Natural killer cell treated with Interleukin-12 subunit alpha and Interleukin-12 subunit beta and Interleukin-15 and Interleukin-18, amount 100 ng/mL, for 72 hours (primary cell): ENCODE results near the gene METTL13. TPM values are rescaled to one million over a fixed set of nuclear protein-coding genes. Genes with fewer than 3 reads are reported as not detected.
A peak's percentile ranks its signal among the peaks of the same experiment; 100 is the strongest.

Experiments used
- ATAC-seq, 2 donors: fragments of 150-1000 bp; cut with Tn5 transposase in 1 of 2; sonication (Bioruptor Pico), chemical (Tn5 transposase) in 1 of 2; 2 replicates each; pipeline ENCODE4 v1.10.0; 2021
- DNase-seq: peaks from one replicate; pipeline ENCODE4 v3.0.0; 2022; ENCODE audit warnings: low spot score
- H3K27ac Mint-ChIP-seq, 2 donors: 1 replicate in 1 of 2; 2 replicates in 1 of 2; pipeline ENCODE4 v1.8.0; 2022; ENCODE audit warnings: mixed read lengths in 2 of 2, mild to moderate bottlenecking in 1 of 2, moderate library complexity in 1 of 2
- H3K27me3 Mint-ChIP-seq, 2 donors: 1 replicate in 1 of 2; 2 replicates in 1 of 2; pipeline ENCODE4 v1.8.0; 2022; ENCODE audit warnings: mixed read lengths in 2 of 2
- H3K36me3 Mint-ChIP-seq: one replicate; pipeline ENCODE4 v1.8.0; 2022; ENCODE audit warnings: mixed read lengths
- H3K4me1 Mint-ChIP-seq, 2 donors: 1 replicate in 1 of 2; 2 replicates in 1 of 2; pipeline ENCODE4 v1.8.0; 2022; ENCODE audit warnings: low read depth in 2 of 2, mixed read lengths in 2 of 2, mild to moderate bottlenecking in 1 of 2
- H3K4me3 Mint-ChIP-seq: one replicate; pipeline ENCODE4 v1.8.0; 2022; ENCODE audit warnings: mixed read lengths
- H3K9me3 Mint-ChIP-seq: 2 replicates; pipeline ENCODE4 v1.8.0; 2022; ENCODE audit warnings: mixed read lengths
- total RNA-seq, 2 donors: library from RNA; stranded (reverse); gene quantifications; one replicate each; pipeline ENCODE4 v1.2.3, GENCODE V29; 2022

Gene METTL13, protein sequence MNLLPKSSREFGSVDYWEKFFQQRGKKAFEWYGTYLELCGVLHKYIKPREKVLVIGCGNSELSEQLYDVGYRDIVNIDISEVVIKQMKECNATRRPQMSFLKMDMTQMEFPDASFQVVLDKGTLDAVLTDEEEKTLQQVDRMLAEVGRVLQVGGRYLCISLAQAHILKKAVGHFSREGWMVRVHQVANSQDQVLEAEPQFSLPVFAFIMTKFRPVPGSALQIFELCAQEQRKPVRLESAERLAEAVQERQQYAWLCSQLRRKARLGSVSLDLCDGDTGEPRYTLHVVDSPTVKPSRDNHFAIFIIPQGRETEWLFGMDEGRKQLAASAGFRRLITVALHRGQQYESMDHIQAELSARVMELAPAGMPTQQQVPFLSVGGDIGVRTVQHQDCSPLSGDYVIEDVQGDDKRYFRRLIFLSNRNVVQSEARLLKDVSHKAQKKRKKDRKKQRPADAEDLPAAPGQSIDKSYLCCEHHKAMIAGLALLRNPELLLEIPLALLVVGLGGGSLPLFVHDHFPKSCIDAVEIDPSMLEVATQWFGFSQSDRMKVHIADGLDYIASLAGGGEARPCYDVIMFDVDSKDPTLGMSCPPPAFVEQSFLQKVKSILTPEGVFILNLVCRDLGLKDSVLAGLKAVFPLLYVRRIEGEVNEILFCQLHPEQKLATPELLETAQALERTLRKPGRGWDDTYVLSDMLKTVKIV
- total RNA-seq, result 10 to 100 TPM; 40.5 to 69.8 TPM

DNA sequence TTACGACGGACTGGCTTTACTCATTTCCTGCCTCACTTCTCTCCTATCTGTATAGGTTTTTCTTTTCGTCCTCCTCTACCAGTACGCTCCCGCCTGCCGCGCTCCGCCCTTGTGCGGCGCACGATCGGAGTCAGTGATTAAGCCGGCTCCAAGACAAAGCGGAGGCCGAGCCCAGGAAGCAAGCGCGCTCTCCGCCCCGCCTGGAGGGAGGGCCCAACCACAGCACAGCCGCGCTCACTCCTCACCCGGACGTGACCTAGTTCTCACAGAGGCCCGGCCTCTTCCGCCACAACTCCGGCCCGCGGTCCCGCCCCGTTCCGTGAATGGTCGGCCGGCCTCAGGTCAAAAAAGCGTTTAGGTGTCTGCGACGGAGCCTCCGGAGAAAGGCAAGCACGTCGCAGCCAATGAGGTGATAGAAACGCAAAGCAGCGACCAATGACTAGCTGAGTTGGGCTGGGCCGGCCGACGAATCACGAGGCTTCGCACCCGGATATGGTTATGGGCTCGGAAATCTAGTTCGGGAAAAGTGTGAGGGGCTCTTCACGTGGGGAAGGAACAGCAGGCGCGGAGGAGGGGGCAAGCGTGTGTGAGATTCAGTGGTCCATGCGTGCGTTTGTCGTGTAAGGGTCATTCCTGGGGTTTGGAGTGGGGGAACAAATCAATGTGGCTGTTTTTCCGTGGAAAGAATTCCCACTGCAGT, at the start of gene METTL13:
Gene METTL13, plus strand, starts transcription at position 485 of the 700 bp plus-strand sequence. CDS start 308 bp downstream, outside the sequence.
- H3K27me3 Mint-ChIP-seq, result peaks cover 0 to 2% of the 10 kb centered on the region in 2 donors
- H3K4me1 Mint-ChIP-seq, result peaks cover 49 to 51% of the 10 kb centered on the region in 2 donors
- H3K27ac Mint-ChIP-seq, result peak within 1 kb of the TSS; percentile 92 to 98
- DNase-seq, result peak; percentile 99
- H3K36me3 Mint-ChIP-seq, result peaks cover 16% of the 10 kb centered on the region
- no peaks in the 10 kb centered on the region for H3K9me3 Mint-ChIP-seq
- ATAC-seq, result peak; percentile 99
- peak within 1 kb of the TSS; percentile 95 for H3K4me3 Mint-ChIP-seq

DNA sequence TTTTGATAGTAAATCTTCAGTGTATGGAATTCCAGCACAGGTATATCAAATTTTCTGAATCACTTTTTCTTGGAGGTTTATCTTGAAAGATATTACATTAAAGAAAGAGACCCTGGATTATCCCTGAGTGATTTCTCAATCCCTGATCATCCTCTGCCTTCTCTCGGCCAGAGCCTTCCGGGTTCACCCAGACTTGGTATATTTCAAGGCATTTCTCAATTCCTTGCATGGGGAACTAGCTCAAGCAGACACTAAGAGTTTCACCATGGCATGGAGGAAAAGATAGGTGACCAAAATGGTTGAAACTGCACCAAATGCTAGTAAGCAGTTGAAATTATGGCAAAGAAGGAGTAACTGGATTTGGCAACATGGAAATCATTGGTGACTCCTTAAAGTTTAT, 45.3 kb upstream of the METTL13 start:
- no peaks in the 10 kb centered on the region for H3K9me3 Mint-ChIP-seq
- DNase-seq (no peak), ATAC-seq (no peak)
- no peak overlapping the region for H3K27ac Mint-ChIP-seq
- H3K4me1 Mint-ChIP-seq, result peaks cover 30 to 34% of the 10 kb centered on the region in 2 donors
- H3K27me3 Mint-ChIP-seq, result no peaks in the 10 kb centered on the region
- no peak overlapping the region for H3K4me3 Mint-ChIP-seq
- peaks cover 14% of the 10 kb centered on the region for H3K36me3 Mint-ChIP-seq

DNA sequence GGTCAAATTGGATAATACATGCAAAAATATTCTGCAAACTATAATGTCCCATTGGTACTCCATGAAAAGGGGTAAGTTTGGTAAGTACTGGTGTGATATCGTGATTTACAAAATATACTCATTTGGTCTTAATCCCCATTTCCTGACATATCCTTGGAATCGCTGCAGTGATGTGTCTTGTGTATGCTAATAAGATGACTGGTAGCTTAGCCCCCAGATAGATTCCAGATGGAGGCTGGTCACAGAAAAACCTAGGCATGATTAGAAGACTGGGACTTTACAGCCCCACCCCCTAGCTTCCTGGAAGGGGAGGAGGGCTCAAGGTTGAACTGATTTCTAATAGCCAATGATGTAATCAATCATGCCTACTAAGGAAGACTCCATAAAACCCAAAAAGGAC, 42.5 kb upstream of the METTL13 start:
- Mint-ChIP-seq H3K4me3 (peak overlapping the region; percentile 97), H3K27ac (peak overlapping the region; percentile 97 to 100), H3K36me3 (peaks cover 14% of the 10 kb centered on the region), H3K4me1 (peaks cover 44 to 51% of the 10 kb centered on the region in 2 donors), H3K9me3 (no peaks in the 10 kb centered on the region), H3K27me3 (no peaks in the 10 kb centered on the region)
- ATAC-seq, result no peak
- no peak for DNase-seq

DNA sequence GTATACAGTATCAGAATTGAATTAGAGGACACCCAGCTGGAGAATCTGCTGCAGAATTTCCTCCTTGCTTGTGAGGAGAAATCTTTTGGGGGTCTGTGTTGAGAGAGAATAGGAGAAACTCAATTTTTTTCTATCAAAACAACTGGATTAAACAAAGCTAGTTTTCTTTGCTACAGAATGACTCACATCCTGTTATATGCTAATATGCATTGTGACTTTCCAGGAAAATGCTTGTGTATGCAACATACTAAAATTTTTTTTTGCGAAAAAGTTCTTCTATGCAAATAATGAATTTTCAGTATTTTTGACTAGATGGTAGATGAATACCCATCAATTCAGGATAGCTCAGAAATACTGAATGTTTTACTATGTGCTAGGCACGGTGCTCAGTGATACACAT, 41.8 kb upstream of the METTL13 start:
- DNase-seq, result no peak
- Mint-ChIP-seq H3K4me3 (peak overlapping the region; percentile 97), H3K9me3 (no peaks in the 10 kb centered on the region), H3K27ac (peak overlapping the region; percentile 97 to 100), H3K27me3 (no peaks in the 10 kb centered on the region), H3K36me3 (peaks cover 14% of the 10 kb centered on the region), H3K4me1 (peaks cover 49 to 54% of the 10 kb centered on the region in 2 donors)
- no peak for ATAC-seq

DNA sequence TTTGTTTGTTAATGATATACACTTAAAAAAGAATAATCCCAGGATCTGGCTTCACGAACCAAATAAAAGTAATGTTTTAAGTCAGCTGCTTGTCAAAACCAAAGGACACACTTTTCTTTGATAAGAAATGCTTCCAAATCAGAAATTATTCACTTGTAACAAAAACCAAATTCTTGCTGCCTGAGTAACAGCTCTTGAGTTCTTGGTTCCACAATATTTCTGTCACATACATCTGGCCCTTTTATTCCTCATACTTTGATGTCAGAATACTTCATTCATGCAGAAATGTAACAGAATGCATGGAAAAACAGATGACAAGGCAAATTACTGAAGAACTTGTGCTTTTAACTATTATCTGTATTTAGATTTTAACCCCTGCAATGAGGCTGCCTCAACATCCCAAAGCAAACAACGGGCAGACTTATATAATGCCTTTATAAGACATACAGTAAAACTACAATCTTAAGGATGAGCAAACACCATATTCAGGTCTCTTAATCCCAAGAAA, 41.0 kb upstream of the METTL13 start:
- H3K4me3 Mint-ChIP-seq, result peak overlapping the region; percentile 97
- DNase-seq (no peak), ATAC-seq (no peak)
- no peaks in the 10 kb centered on the region for H3K27me3 Mint-ChIP-seq
- peak overlapping the region; percentile 97 to 100 for H3K27ac Mint-ChIP-seq
- H3K4me1 Mint-ChIP-seq, result peaks cover 49 to 53% of the 10 kb centered on the region in 2 donors
- no peaks in the 10 kb centered on the region for H3K9me3 Mint-ChIP-seq
- H3K36me3 Mint-ChIP-seq, result peaks cover 11% of the 10 kb centered on the region

DNA sequence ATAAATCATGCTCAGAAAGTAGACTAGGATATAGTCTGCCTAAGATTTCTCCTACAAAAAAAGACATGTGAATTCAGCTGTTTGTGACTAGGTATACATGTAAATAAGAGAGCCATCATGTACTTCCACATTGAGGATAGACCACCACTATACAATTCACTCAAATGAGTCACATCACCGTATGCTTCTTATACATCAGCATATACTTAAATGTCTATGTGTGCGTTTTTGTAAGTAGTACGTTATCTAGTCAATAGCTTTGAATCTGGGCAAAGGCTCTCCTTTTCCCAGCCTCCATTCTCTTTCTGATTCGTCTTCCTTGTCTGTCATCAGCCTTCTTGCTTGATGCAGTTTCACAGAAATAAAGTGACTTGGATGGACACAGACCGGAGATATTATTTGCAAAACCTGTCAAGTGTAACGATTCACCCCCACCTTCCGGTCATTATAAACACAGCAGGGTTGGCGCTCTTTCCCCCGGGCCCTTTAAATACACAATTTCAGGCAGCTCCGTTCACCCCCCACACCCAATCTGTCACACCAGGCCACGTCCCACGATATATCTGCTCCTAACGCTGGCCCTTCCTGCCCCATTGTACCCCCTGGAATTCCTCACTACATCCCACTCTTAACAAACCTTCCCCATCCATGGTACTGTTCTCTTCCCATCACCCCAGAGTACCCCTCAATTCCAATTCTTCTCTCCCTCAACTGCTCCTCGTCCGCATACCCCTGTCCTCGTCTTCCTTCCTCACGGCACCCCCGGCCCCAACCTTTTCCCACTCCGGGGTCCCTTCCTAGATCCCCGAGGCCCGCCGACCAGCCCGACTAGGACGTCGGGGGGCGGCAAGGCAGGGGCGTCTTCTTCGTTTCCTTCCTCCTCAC, 40.2 kb upstream of the METTL13 start:
- DNase-seq, result peak; percentile 68
- peak overlapping the region; percentile 97 for H3K4me3 Mint-ChIP-seq
- peaks cover 49 to 52% of the 10 kb centered on the region in 2 donors for H3K4me1 Mint-ChIP-seq
- H3K27me3 Mint-ChIP-seq, result no peaks in the 10 kb centered on the region
- peak overlapping the region; percentile 97 to 100 for H3K27ac Mint-ChIP-seq
- no peaks in the 10 kb centered on the region for H3K9me3 Mint-ChIP-seq
- H3K36me3 Mint-ChIP-seq, result peaks cover 10% of the 10 kb centered on the region
- ATAC-seq, result peak; percentile 55 to 57

DNA sequence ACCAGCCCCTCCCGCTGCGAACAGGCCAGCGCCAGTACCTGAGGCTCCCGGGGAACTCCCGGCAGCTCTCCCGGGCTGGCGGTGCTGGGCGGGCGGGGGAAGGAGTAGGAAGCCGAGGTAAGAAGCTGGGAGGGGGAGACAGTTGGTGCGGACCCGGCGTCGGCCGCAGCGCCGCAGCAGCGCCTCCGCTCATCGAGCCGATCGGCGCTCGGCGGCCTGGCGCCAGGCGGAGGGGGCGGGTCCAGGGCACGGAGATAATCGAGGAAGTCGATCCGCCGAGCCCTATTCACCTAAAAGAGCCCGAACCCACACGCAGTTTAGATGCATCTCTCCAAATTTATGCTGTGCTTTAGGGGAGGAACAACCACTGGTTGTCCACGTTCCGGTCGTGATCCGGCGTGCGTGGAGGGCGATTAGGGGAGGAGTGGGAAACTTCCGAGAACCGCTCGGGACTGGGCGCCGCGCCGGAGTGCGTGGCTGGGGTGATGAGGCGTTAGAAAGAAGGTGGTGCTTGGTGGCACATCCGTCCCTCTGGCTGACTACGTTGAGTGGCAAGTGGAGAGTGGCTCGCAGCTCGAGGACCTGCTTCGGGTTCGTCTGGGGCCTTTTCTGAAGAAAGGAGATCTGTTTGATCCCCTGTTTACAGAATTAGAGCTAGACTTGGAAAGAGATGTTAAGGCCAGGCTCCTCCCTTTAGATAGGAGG, 39.4 kb upstream of the METTL13 start, which contains the start of gene VAMP4:
Gene VAMP4, minus strand, starts transcription at position 194 of the 705 bp plus-strand sequence. CDS start 3,651 bp downstream, outside the sequence.
- H3K4me1 Mint-ChIP-seq, result peaks cover 46 to 52% of the 10 kb centered on the region in 2 donors
- ATAC-seq, result peak; percentile 95

DNA sequence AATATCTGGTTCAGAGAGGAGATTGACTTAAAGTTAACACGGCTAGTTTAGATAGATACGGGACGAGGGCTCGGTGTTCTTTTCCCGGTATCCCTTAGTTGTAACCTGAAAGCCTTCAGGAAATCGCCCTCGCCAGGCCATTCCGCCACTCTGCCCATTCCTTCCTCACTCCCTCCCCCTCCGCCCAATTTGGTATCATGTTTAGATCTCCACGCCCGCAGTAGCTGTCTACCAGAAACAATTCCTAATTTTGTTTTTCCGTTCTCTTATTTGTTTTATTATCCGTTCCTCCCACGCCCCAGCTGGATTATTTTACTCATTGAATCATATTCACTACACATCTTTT, 38.9 kb upstream of the METTL13 start:
- peak overlapping the region; percentile 97 to 100 for H3K27ac Mint-ChIP-seq
- peaks cover 44 to 52% of the 10 kb centered on the region in 2 donors for H3K4me1 Mint-ChIP-seq
- H3K4me3 Mint-ChIP-seq, result peak overlapping the region; percentile 97
- H3K27me3 Mint-ChIP-seq, result no peaks in the 10 kb centered on the region
- peak in 1 of 2 donors; percentile 0 for ATAC-seq
- H3K36me3 Mint-ChIP-seq, result no peaks in the 10 kb centered on the region
- H3K9me3 Mint-ChIP-seq, result no peaks in the 10 kb centered on the region
- no peak for DNase-seq

More for the DNA sequence above, 39.4 kb upstream of the METTL13 start, which contains the start of gene VAMP4:
- no peaks in the 10 kb centered on the region for H3K9me3 Mint-ChIP-seq
- H3K27me3 Mint-ChIP-seq, result no peaks in the 10 kb centered on the region
- H3K27ac Mint-ChIP-seq, result peak within 1 kb of the TSS; percentile 97 to 100
- H3K36me3 Mint-ChIP-seq, result peaks cover 2% of the 10 kb centered on the region
- H3K4me3 Mint-ChIP-seq, result peak within 1 kb of the TSS; percentile 97
- peak; percentile 90 for DNase-seq

DNA sequence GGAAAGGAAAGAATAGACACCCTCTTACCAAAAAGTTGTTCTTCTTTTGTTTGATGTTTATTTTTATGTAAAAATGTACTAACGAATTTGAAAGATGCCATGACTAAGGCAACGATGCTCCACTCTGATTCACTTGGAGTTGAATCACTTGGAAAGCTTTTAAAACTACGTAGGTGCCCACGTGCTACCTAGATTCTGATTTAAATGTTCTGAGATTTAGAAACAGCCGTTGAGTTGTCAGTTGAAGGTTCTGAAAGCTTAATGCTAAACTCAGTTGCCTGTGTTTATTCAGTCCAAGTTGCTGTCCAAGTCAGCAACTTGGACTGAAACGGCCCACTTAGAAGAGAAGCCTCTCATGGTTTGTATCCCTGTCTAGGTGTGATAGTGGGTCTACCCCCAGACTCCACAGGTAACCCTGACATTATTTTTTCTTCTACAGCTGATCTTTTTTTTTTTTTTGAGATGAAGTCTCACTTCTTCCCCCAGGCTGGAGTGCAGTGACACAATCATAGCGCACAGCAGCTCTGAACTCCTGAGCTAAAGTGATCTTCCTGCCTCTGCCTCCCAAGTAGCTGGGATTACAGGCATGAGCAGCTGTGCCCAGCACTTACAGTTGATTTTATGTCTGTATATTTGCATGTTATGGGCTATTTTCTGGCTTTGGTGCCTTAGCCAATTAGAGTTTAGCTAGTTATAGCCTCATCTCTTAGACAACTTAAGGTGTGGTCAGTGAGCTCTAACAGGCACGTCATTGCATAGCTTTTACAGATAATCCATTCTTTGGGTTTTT, 38.2 kb upstream of the METTL13 start:
- no peak for ATAC-seq
- H3K4me3 Mint-ChIP-seq, result peak overlapping the region; percentile 97
- no peaks in the 10 kb centered on the region for H3K9me3 Mint-ChIP-seq
- no peaks in the 10 kb centered on the region for H3K27me3 Mint-ChIP-seq
- H3K36me3 Mint-ChIP-seq, result no peaks in the 10 kb centered on the region
- H3K27ac Mint-ChIP-seq, result peak overlapping the region; percentile 97 to 100
- DNase-seq, result no peak
- peaks cover 43 to 51% of the 10 kb centered on the region in 2 donors for H3K4me1 Mint-ChIP-seq

DNA sequence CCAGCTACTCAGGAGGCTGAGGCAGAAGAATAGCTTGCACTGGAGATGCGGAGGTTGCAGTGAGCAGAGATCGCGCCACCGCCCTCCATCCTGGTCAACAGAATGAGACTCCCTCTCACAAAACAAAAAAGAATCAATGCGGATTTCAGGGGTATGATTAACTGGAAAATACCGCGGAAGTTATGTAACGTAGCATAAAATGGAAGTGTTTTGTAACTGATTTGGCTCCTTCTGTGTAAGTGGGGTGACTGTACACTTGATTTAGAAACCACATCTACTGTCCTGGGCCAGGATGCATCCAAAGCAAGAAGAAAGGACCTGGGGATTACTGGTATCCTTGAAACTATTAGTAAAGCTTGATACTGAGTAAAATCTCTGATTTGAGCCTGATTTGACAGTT, 36.5 kb upstream of the METTL13 start:
- peaks cover 26 to 34% of the 10 kb centered on the region in 2 donors for H3K4me1 Mint-ChIP-seq
- ATAC-seq (no peak), DNase-seq (no peak)
- H3K9me3 Mint-ChIP-seq, result no peaks in the 10 kb centered on the region
- H3K27ac Mint-ChIP-seq, result no peak overlapping the region
- no peaks in the 10 kb centered on the region for H3K36me3 Mint-ChIP-seq
- no peak overlapping the region for H3K4me3 Mint-ChIP-seq
- H3K27me3 Mint-ChIP-seq, result no peaks in the 10 kb centered on the region

DNA sequence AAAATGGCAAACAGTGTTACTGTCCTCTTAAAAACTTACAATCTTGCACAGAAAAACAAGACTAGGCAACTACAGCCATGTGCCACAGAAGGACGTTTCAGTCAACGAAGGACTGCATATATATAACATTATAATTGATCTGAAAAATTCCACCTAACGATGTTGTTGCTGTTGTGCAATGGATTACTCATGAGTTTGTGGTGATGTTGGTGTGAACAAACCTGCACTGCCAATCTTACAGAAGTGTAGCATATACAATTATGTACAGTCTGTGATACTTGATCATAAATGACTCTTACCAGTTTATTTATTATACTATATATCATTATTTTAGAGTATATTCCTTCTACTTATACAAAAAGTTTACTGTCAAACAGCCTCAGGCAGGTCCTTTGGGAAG, 32.8 kb upstream of the METTL13 start:
- Mint-ChIP-seq H3K9me3 (no peaks in the 10 kb centered on the region), H3K4me1 (peaks cover 3 to 5% of the 10 kb centered on the region in 2 donors), H3K27me3 (no peaks in the 10 kb centered on the region), H3K36me3 (no peaks in the 10 kb centered on the region), H3K27ac (no peak overlapping the region), H3K4me3 (no peak overlapping the region)
- ATAC-seq, result no peak
- no peak for DNase-seq
